Trophoblast cell (in vitro differentiated cells and primary cell): ENCODE measurements around the gene C1QL2. TPM values are rescaled to one million over a fixed set of nuclear protein-coding genes. Genes with fewer than 3 reads are reported as not detected.
A peak's percentile ranks its signal among the peaks of the same experiment; 100 is the strongest.

Experiments
- DNase-seq, 2 donors: peaks; one replicate each; pipeline ENCODE4 v3.0.0-alpha.2; 2016
- H2AFZ ChIP-seq: 2 replicates; pipeline ENCODE4 v1.6.1; 2013; ENCODE audit warnings: low read length, moderate library complexity, mild to moderate bottlenecking; ENCODE audit not compliant: insufficient read depth, poor library complexity
- H2AK5ac ChIP-seq: 2 replicates; pipeline ENCODE4 v1.6.1; 2013; ENCODE audit warnings: mild to moderate bottlenecking, low read length
- H2BK120ac ChIP-seq: 2 replicates; pipeline ENCODE4 v1.6.1; 2013; ENCODE audit warnings: low read length, mild to moderate bottlenecking, moderate library complexity; ENCODE audit not compliant: insufficient read depth, poor library complexity
- H2BK12ac ChIP-seq: 2 replicates; pipeline ENCODE4 v1.6.1; 2013; ENCODE audit warnings: mild to moderate bottlenecking, low read length, moderate library complexity
- H2BK5ac ChIP-seq: 2 replicates; pipeline ENCODE4 v1.6.1; 2013; ENCODE audit warnings: low read length, low read depth, moderate library complexity, mild to moderate bottlenecking; ENCODE audit not compliant: poor library complexity
- H3K14ac ChIP-seq: 2 replicates; pipeline ENCODE4 v1.6.1; 2013; ENCODE audit warnings: mild to moderate bottlenecking, low read length
- H3K18ac ChIP-seq: 2 replicates; pipeline ENCODE4 v1.6.1; 2013; ENCODE audit warnings: mild to moderate bottlenecking, low read length
- H3K23ac ChIP-seq: 2 replicates; pipeline ENCODE4 v1.6.1; 2013; ENCODE audit warnings: low read length
- H3K27ac ChIP-seq: 2 replicates; pipeline ENCODE4 v1.5.1; 2013; ENCODE audit warnings: low read depth, mild to moderate bottlenecking, inconsistent platforms, low read length, moderate library complexity
- H3K27me3 ChIP-seq: 2 replicates; pipeline ENCODE4 v1.6.1; 2013; ENCODE audit warnings: inconsistent platforms, mild to moderate bottlenecking, low read length, moderate library complexity; ENCODE audit not compliant: insufficient read depth
- H3K36me3 ChIP-seq, 2 experiments: 1 replicate in 1 of 2; 2 replicates in 1 of 2; pipeline ENCODE4 v1.6.1; 2013; ENCODE audit warnings: low read length in 2 of 2, mild to moderate bottlenecking in 2 of 2, moderate library complexity in 1 of 2; ENCODE audit not compliant: insufficient read depth in 2 of 2, control insufficient read depth in 1 of 2
- H3K4ac ChIP-seq: 2 replicates; pipeline ENCODE4 v1.6.1; 2013; ENCODE audit warnings: low read depth, mild to moderate bottlenecking, low read length, moderate library complexity
- H3K4me1 ChIP-seq, 2 experiments: 1 replicate in 1 of 2; 2 replicates in 1 of 2; pipeline ENCODE4 v1.6.1; 2013; ENCODE audit warnings: low read length in 2 of 2, mild to moderate bottlenecking in 2 of 2, moderate library complexity in 1 of 2; ENCODE audit not compliant: insufficient read depth in 2 of 2, control insufficient read depth in 1 of 2
- H3K4me2 ChIP-seq: 2 replicates; pipeline ENCODE4 v1.6.1; 2013; ENCODE audit warnings: inconsistent platforms, mild to moderate bottlenecking, low read length, moderate library complexity
- H3K4me3 ChIP-seq: 2 replicates; pipeline ENCODE4 v1.5.1; 2013; ENCODE audit warnings: mild to moderate bottlenecking, low read depth, low read length, inconsistent platforms
- H3K79me1 ChIP-seq: one replicate; pipeline ENCODE4 v1.6.1; 2013; ENCODE audit warnings: low read length
- H3K79me2 ChIP-seq: 2 replicates; pipeline ENCODE4 v1.6.1; 2013; ENCODE audit warnings: low read length, mild to moderate bottlenecking; ENCODE audit not compliant: control insufficient read depth, insufficient read depth, poor library complexity
- H3K9ac ChIP-seq: 2 replicates; pipeline ENCODE4 v1.6.1; 2013; ENCODE audit warnings: mild to moderate bottlenecking, low read length
- H3K9me3 ChIP-seq: 2 replicates; pipeline ENCODE4 v1.6.1; 2013; ENCODE audit warnings: low read depth, mild to moderate bottlenecking, control low read depth, inconsistent platforms, low read length; ENCODE audit not compliant: insufficient read depth
- H4K12ac ChIP-seq: 2 replicates; pipeline ENCODE4 v1.6.1; 2013; ENCODE audit warnings: low read depth, mild to moderate bottlenecking, low read length, moderate library complexity
- H4K8ac ChIP-seq: 2 replicates; pipeline ENCODE4 v1.6.1; 2013; ENCODE audit warnings: low read depth, mild to moderate bottlenecking, low read length, moderate library complexity
- H4K91ac ChIP-seq: one replicate; pipeline ENCODE4 v1.6.1; 2013; ENCODE audit warnings: low read depth, mild to moderate bottlenecking, low read length, moderate library complexity
- WGBS: extraction: QIAGEN DNeasy Blood & Tissue Kit; methylation state at CpG from one replicate; pipeline ENCODE4 v1.1.7; 2013; ENCODE audit warnings: missing lambda C conversion rate; ENCODE audit not compliant: insufficient read length, insufficient coverage; ENCODE audit errors: extremely low coverage; 5-methylcytosine and 5-hydroxymethylcytosine counted together
- polyA plus RNA-seq: library from polyadenylated mRNA; stranded (reverse); fragments of 200-250 nt; gene quantifications from 2 replicates; pipeline ENCODE4 v1.2.3, GENCODE V29; 2013

Gene C1QL2
- 0.01 TPM in 1 of 2 replicates, not detected in the other for polyA plus RNA-seq

GRCh38 chr2:119158563-119159347, at the start of gene C1QL2:
C1QL2 (minus strand) TSS chr2:119158751; CDS start chr2:119158269, 482 bp downstream.
- no peak within 1 kb of the TSS for H3K14ac ChIP-seq
- H3K4ac ChIP-seq = no peak within 1 kb of the TSS
- no peaks in the 10 kb centered on the region for H3K36me3 ChIP-seq
- H4K8ac ChIP-seq = no peak within 1 kb of the TSS
- H3K4me3 ChIP-seq = no peak within 1 kb of the TSS
- peaks cover 55% of the 10 kb centered on the region for H3K27me3 ChIP-seq
- no peak within 1 kb of the TSS for H2BK5ac ChIP-seq
- peak within 1 kb of the TSS; percentile 56 for H3K4me2 ChIP-seq
- H3K4me1 ChIP-seq = peaks cover 0 to 5% of the 10 kb centered on the region in 2 experiments
- no peak within 1 kb of the TSS for H4K91ac ChIP-seq
- no peak within 1 kb of the TSS for H4K12ac ChIP-seq
- no peak within 1 kb of the TSS for H2AFZ ChIP-seq
- no peak within 1 kb of the TSS for H3K27ac ChIP-seq
- H3K23ac ChIP-seq = no peak within 1 kb of the TSS
- H3K18ac ChIP-seq = no peak within 1 kb of the TSS
- no peak within 1 kb of the TSS for H2BK120ac ChIP-seq
- H3K79me2 ChIP-seq = no peaks in the 10 kb centered on the region
- no peak within 1 kb of the TSS for H2AK5ac ChIP-seq
- WGBS = no CpG with 5 or more reads among the region's 71 CpGs
- H3K9me3 ChIP-seq = no peaks in the 10 kb centered on the region
- H3K79me1 ChIP-seq = no peaks in the 10 kb centered on the region
- H2BK12ac ChIP-seq = no peak within 1 kb of the TSS
- DNase-seq = no peak
- H3K9ac ChIP-seq = no peak within 1 kb of the TSS

- Histone ChIP-seq H2AFZ (no peak overlapping the region), H3K4me3 (no peak overlapping the region), H3K9me3 (peaks cover 2% of the 10 kb centered on the region), H3K23ac (no peak overlapping the region), H4K12ac (no peak overlapping the region), H2AK5ac (no peak overlapping the region), H3K79me2 (no peaks in the 10 kb centered on the region), H3K9ac (no peak overlapping the region), H3K14ac (no peak overlapping the region), H3K79me1 (no peaks in the 10 kb centered on the region), H3K4me1 (no peaks in the 10 kb centered on the region), H3K36me3 (no peaks in the 10 kb centered on the region), H3K4me2 (no peak overlapping the region), H4K91ac (no peak overlapping the region), H2BK12ac (no peak overlapping the region), H3K18ac (no peak overlapping the region), H4K8ac (no peak overlapping the region), H3K27ac (no peak overlapping the region), H2BK120ac (no peak overlapping the region), H2BK5ac (no peak overlapping the region), H3K4ac (no peak overlapping the region), H3K27me3 (no peaks in the 10 kb centered on the region)
- no peak for DNase-seq
- WGBS = no CpG with 5 or more reads among the region's 2 CpGs
Measured at GRCh38 chr2:119207447-119207846, 48.9 kb upstream of the C1QL2 start.

GRCh38 chr2:119206201-119206600, 47.6 kb upstream of the C1QL2 start:
- no CpG with 5 or more reads among the region's 2 CpGs for WGBS
- Histone ChIP-seq H3K9ac (no peak overlapping the region), H3K79me1 (no peaks in the 10 kb centered on the region), H3K23ac (no peak overlapping the region), H2BK120ac (no peak overlapping the region), H2AFZ (no peak overlapping the region), H3K4me3 (no peak overlapping the region), H2AK5ac (no peak overlapping the region), H3K4ac (no peak overlapping the region), H3K27me3 (no peaks in the 10 kb centered on the region), H3K18ac (no peak overlapping the region), H2BK12ac (no peak overlapping the region), H3K14ac (no peak overlapping the region), H2BK5ac (no peak overlapping the region), H3K27ac (no peak overlapping the region), H3K4me2 (no peak overlapping the region), H4K91ac (no peak overlapping the region), H4K8ac (no peak overlapping the region), H3K79me2 (no peaks in the 10 kb centered on the region), H3K36me3 (no peaks in the 10 kb centered on the region), H3K9me3 (peaks cover 2% of the 10 kb centered on the region), H3K4me1 (no peaks in the 10 kb centered on the region), H4K12ac (no peak overlapping the region)
- DNase-seq = no peak

- H4K12ac ChIP-seq = no peak overlapping the region
- H3K9ac ChIP-seq = no peak overlapping the region
- no peak overlapping the region for H3K23ac ChIP-seq
- H3K27ac ChIP-seq = no peak overlapping the region
- H3K79me2 ChIP-seq = no peaks in the 10 kb centered on the region
- H3K4me1 ChIP-seq = no peaks in the 10 kb centered on the region
- WGBS = no CpG with 5 or more reads among the region's 13 CpGs
- no peak for DNase-seq
- no peak overlapping the region for H2BK12ac ChIP-seq
- H2AK5ac ChIP-seq = no peak overlapping the region
- no peak overlapping the region for H2AFZ ChIP-seq
- H4K91ac ChIP-seq = no peak overlapping the region
- H3K4ac ChIP-seq = no peak overlapping the region
- H2BK5ac ChIP-seq = no peak overlapping the region
- no peak overlapping the region for H3K18ac ChIP-seq
- H3K79me1 ChIP-seq = no peaks in the 10 kb centered on the region
- H3K36me3 ChIP-seq = no peaks in the 10 kb centered on the region
- no peak overlapping the region for H4K8ac ChIP-seq
- no peak overlapping the region for H3K14ac ChIP-seq
- H3K4me2 ChIP-seq = no peak overlapping the region
- no peak overlapping the region for H3K4me3 ChIP-seq
- no peaks in the 10 kb centered on the region for H3K27me3 ChIP-seq
- peaks cover 2% of the 10 kb centered on the region for H3K9me3 ChIP-seq
- no peak overlapping the region for H2BK120ac ChIP-seq
Measured at GRCh38 chr2:119205001-119205706, 46.6 kb upstream of the C1QL2 start.
